GM21529 (cell line): ENCODE results near the gene PAPOLA.

Source experiments
- ATAC-seq: cut with Tn5 transposase; IDR thresholded peaks from one replicate; pipeline ENCODE4 v1.9.1; 2021; ENCODE audit not compliant: unreplicated experiment

PAPOLA gene

GRCh38 chr14:96564389-96564788 is 62.2 kb downstream of the PAPOLA start:
- no peak for ATAC-seq

GRCh38 chr14:96565811-96566210 is 63.6 kb downstream of the PAPOLA start:
- ATAC-seq, result no peak

- peak; percentile 79 for ATAC-seq
Observed at GRCh38 chr14:96567289-96567899, 65.2 kb downstream of the PAPOLA start.

GRCh38 chr14:96568621-96569020 is 66.4 kb downstream of the PAPOLA start:
- no peak for ATAC-seq

GRCh38 chr14:96571311-96571710 is 69.1 kb downstream of the PAPOLA start:
- ATAC-seq, result no peak

GRCh38 chr14:96573473-96574100 is 71.4 kb downstream of the PAPOLA start:
- no peak for ATAC-seq

- no peak for ATAC-seq
Observed at GRCh38 chr14:96574171-96574632, 72.0 kb downstream of the PAPOLA start.

- no peak for ATAC-seq
Observed at GRCh38 chr14:96574633-96575632, 72.8 kb downstream of the PAPOLA start.

GRCh38 chr14:96576359-96576758 is 74.2 kb downstream of the PAPOLA start:
- no peak for ATAC-seq

- ATAC-seq, result no peak
Observed at GRCh38 chr14:96576937-96577336, 74.8 kb downstream of the PAPOLA start.

GRCh38 chr14:96578619-96579018 is 76.4 kb downstream of the PAPOLA start:
- ATAC-seq, result no peak

- ATAC-seq, result no peak
Observed at GRCh38 chr14:96579358-96579757, 77.2 kb downstream of the PAPOLA start.

- ATAC-seq, result no peak
Observed at GRCh38 chr14:96579855-96580254, 77.7 kb downstream of the PAPOLA start.

- ATAC-seq, result no peak
Observed at GRCh38 chr14:96580566-96580965, 78.4 kb downstream of the PAPOLA start.

GRCh38 chr14:96581026-96581425 is 78.8 kb downstream of the PAPOLA start:
- no peak for ATAC-seq

- no peak for ATAC-seq
Observed at GRCh38 chr14:96581902-96582301, 79.7 kb downstream of the PAPOLA start.

- no peak for ATAC-seq
Observed at GRCh38 chr14:96582411-96582961, 80.3 kb downstream of the PAPOLA start.

- ATAC-seq, result no peak
Observed at GRCh38 chr14:96582995-96583394, 80.8 kb downstream of the PAPOLA start.

GRCh38 chr14:96583569-96584041 is 81.4 kb downstream of the PAPOLA start:
- no peak for ATAC-seq

- ATAC-seq, result peak; percentile 74
Observed at GRCh38 chr14:96584199-96584906, 82.2 kb downstream of the PAPOLA start.
